GM19023 (cell line): Measurements from ENCODE around the gene AGBL4.
"Not testable (repeated sequence)": the region's sequence is repeated elsewhere in the genome, so short reads cannot be mapped to it uniquely, and the experiment has no call there.

Experiments used
- ATAC-seq: cut with Tn5 transposase; IDR thresholded peaks from one replicate; pipeline ENCODE4 v1.9.1; 2021; ENCODE audit warnings: mild to moderate bottlenecking, moderate library complexity; ENCODE audit not compliant: unreplicated experiment

The AGBL4 gene

GRCh38 chr1:50023292-50024159 lies at the start of gene AGBL4:
Gene AGBL4, minus strand, starts transcription at chr1:50023954.
- no peak for ATAC-seq

- ATAC-seq, result no peak
Observed at GRCh38 chr1:50066806-50067205, 43.1 kb upstream of the AGBL4 start.

GRCh38 chr1:50060279-50060678 lies 36.5 kb upstream of the AGBL4 start:
- ATAC-seq, result no peak

GRCh38 chr1:50048791-50049190 lies 25.0 kb upstream of the AGBL4 start:
- ATAC-seq, result no peak

GRCh38 chr1:50047916-50048694 lies 24.4 kb upstream of the AGBL4 start:
- ATAC-seq, result no peak

GRCh38 chr1:50038237-50038809 lies 14.6 kb upstream of the AGBL4 start:
- ATAC-seq, result no peak

- no peak for ATAC-seq
Observed at GRCh38 chr1:50027794-50028193, 4.0 kb upstream of the AGBL4 start.

GRCh38 chr1:49995734-49996133 lies 28.0 kb downstream of the AGBL4 start:
- no peak for ATAC-seq

GRCh38 chr1:49971088-49971487 lies 52.7 kb downstream of the AGBL4 start:
- no peak for ATAC-seq

GRCh38 chr1:49951385-49951784 lies 72.4 kb downstream of the AGBL4 start:
- ATAC-seq, result no peak

GRCh38 chr1:49915301-49915700 lies 108.5 kb downstream of the AGBL4 start:
- not testable (repeated sequence) for ATAC-seq

GRCh38 chr1:49906365-49906764 lies 117.4 kb downstream of the AGBL4 start:
- ATAC-seq, result no peak

GRCh38 chr1:49864581-49864980 lies 159.2 kb downstream of the AGBL4 start:
- ATAC-seq, result no peak

- no peak for ATAC-seq
Observed at GRCh38 chr1:49854741-49855140, 169.0 kb downstream of the AGBL4 start.

- ATAC-seq, result no peak
Observed at GRCh38 chr1:49842596-49842995, 181.2 kb downstream of the AGBL4 start.

GRCh38 chr1:49841767-49842166 lies 182.0 kb downstream of the AGBL4 start:
- no peak for ATAC-seq

GRCh38 chr1:49824261-49824660 lies 199.5 kb downstream of the AGBL4 start:
- no peak for ATAC-seq

- ATAC-seq, result no peak
Observed at GRCh38 chr1:49817681-49818080, 206.1 kb downstream of the AGBL4 start.

- not testable (repeated sequence) for ATAC-seq
Observed at GRCh38 chr1:49787013-49787412, 236.7 kb downstream of the AGBL4 start.

- ATAC-seq, result no peak
Observed at GRCh38 chr1:49765034-49765433, 258.7 kb downstream of the AGBL4 start.

- ATAC-seq, result not testable (repeated sequence)
Observed at GRCh38 chr1:49738118-49738517, 285.6 kb downstream of the AGBL4 start.

- ATAC-seq, result no peak
Observed at GRCh38 chr1:49728377-49728776, 295.4 kb downstream of the AGBL4 start.
